Upper lobe of left lung (tissue), 4 donors: ENCODE measurements around the gene ASCL5.

ENCODE experiments used
- EP300 ChIP-seq, 4 donors: sonication (generic); formaldehyde crosslinking; IDR thresholded peaks; one replicate each; pipeline ENCODE4 v1.5.1; 2017; ENCODE audit warnings: antibody characterized with exemption in 4 of 4, control low read depth in 2 of 4
- POLR2A ChIP-seq, 4 donors: fragments of 450-650 bp; IDR thresholded peaks; one replicate each; pipeline ENCODE4 v1.5.1; 2016 to 2017; ENCODE audit warnings: antibody characterized with exemption in 4 of 4, mild to moderate bottlenecking in 2 of 4
- POLR2AphosphoS5 ChIP-seq, 2 donors: sonication (generic); formaldehyde crosslinking; IDR thresholded peaks; one replicate each; pipeline ENCODE4 v1.5.1; 2017; ENCODE audit warnings: antibody characterized with exemption in 2 of 2
- TF ChIP-seq, protein P1 (sequence below), 6 experiments: fragments of 450-650 bp in 4 of 6; fragments of 200-600 bp in 2 of 6; sonication (generic) in 2 of 6; IDR thresholded peaks; one replicate each; pipeline ENCODE4 v1.5.1; 2016 to 2019; ENCODE audit warnings: antibody characterized with exemption in 6 of 6

DNA sequence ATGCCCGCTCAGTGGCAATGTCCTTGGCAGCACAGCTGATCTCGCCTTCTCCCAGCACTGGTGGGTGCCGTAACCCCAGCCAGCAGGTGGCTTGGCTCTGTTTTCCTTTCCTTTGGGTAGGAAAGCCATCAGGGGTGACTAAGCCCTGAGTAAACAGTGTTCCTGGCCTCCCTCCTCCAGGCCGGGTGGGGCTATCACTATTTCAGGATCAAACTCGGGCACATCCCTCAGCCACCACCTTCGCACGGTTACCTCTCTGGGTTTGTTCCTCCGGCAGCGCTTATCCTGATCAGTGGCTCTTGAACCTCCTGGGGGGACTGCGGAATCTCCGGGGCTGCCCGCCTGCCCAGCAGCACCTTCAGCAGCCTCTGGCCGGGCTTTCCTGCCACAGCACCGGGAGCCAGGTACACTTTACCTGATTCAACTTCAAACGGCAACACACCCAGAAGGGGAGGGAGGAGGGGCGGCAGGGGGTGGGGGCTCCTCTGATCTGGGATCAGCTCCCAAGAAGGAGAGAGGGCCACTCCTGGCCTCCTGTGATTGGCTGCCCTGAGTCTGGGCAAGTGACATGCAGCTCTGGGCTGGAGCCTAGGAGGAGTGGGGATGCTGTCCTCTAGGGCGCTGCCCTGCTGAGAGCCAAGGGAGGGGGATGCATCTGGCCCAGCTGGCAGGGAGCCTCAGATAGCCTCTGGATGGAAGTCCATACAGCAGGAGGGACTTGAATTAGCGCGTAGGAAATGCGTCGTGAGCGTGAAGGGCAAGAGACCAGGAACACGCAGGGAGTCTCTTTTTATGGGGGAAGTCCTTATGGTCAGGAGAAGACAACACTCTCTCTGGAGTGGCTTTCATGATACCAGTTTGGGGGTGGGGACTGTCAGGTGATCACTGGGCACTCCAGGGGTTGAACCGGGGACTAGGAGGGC lies at the start of gene ASCL5:
- TF ChIP-seq, protein P1, sequence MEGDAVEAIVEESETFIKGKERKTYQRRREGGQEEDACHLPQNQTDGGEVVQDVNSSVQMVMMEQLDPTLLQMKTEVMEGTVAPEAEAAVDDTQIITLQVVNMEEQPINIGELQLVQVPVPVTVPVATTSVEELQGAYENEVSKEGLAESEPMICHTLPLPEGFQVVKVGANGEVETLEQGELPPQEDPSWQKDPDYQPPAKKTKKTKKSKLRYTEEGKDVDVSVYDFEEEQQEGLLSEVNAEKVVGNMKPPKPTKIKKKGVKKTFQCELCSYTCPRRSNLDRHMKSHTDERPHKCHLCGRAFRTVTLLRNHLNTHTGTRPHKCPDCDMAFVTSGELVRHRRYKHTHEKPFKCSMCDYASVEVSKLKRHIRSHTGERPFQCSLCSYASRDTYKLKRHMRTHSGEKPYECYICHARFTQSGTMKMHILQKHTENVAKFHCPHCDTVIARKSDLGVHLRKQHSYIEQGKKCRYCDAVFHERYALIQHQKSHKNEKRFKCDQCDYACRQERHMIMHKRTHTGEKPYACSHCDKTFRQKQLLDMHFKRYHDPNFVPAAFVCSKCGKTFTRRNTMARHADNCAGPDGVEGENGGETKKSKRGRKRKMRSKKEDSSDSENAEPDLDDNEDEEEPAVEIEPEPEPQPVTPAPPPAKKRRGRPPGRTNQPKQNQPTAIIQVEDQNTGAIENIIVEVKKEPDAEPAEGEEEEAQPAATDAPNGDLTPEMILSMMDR (IDR thresholded peaks at IDR 0.05): peak in 1 of 6 experiments; percentile 24
- TF ChIP-seq POLR2A (IDR thresholded peaks at IDR 0.05) (no peak), POLR2AphosphoS5 (IDR thresholded peaks at IDR 0.05) (no peak), EP300 (IDR thresholded peaks at IDR 0.05) (no peak)
